Panc1 (cell line): ENCODE measurements around the gene GLG1.

Experiments
- POLR2AphosphoS5 ChIP-seq: IDR thresholded peaks from 2 replicates; pipeline ENCODE4 v1.6.1; 2012; ENCODE audit warnings: mild to moderate bottlenecking, low read depth, low read length, moderate library complexity
- TF ChIP-seq, protein P1 (sequence below): fragments of 450-650 bp; IDR thresholded peaks from 2 replicates; pipeline ENCODE4 v1.5.1; 2017; ENCODE audit warnings: mild to moderate bottlenecking
- TF ChIP-seq, protein P2 (sequence below), 2 experiments: IDR thresholded peaks; 2 replicates each; pipeline ENCODE4 v1.6.1; 2011 to 2012; ENCODE audit warnings: low read depth in 2 of 2, control low read depth in 1 of 2, low read length in 1 of 2, mild to moderate bottlenecking in 1 of 2, moderate library complexity in 1 of 2; ENCODE audit not compliant: insufficient read depth in 1 of 2

DNA sequence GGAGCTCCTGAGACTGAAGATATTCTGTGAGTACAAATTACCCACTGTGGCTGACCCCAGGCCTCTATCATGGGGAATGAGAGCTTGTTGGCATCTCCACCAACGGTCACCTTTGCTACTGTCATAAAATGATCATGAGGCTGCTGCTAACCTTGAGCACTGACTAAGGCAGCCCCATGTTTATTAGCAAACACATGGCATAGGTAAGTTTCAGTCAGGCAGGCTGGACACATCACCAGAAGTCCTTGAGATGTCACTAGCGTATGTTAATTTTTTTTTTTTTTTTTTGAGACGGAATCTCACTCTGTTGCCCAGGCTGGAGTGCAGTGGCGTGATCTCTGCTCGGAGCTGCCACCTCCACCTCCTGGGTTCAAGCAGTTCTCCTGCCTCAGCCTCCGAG, 1.5 kb upstream of the GLG1 start:
- TF ChIP-seq, protein P1, sequence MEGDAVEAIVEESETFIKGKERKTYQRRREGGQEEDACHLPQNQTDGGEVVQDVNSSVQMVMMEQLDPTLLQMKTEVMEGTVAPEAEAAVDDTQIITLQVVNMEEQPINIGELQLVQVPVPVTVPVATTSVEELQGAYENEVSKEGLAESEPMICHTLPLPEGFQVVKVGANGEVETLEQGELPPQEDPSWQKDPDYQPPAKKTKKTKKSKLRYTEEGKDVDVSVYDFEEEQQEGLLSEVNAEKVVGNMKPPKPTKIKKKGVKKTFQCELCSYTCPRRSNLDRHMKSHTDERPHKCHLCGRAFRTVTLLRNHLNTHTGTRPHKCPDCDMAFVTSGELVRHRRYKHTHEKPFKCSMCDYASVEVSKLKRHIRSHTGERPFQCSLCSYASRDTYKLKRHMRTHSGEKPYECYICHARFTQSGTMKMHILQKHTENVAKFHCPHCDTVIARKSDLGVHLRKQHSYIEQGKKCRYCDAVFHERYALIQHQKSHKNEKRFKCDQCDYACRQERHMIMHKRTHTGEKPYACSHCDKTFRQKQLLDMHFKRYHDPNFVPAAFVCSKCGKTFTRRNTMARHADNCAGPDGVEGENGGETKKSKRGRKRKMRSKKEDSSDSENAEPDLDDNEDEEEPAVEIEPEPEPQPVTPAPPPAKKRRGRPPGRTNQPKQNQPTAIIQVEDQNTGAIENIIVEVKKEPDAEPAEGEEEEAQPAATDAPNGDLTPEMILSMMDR = no peak
- TF ChIP-seq, protein P2, sequence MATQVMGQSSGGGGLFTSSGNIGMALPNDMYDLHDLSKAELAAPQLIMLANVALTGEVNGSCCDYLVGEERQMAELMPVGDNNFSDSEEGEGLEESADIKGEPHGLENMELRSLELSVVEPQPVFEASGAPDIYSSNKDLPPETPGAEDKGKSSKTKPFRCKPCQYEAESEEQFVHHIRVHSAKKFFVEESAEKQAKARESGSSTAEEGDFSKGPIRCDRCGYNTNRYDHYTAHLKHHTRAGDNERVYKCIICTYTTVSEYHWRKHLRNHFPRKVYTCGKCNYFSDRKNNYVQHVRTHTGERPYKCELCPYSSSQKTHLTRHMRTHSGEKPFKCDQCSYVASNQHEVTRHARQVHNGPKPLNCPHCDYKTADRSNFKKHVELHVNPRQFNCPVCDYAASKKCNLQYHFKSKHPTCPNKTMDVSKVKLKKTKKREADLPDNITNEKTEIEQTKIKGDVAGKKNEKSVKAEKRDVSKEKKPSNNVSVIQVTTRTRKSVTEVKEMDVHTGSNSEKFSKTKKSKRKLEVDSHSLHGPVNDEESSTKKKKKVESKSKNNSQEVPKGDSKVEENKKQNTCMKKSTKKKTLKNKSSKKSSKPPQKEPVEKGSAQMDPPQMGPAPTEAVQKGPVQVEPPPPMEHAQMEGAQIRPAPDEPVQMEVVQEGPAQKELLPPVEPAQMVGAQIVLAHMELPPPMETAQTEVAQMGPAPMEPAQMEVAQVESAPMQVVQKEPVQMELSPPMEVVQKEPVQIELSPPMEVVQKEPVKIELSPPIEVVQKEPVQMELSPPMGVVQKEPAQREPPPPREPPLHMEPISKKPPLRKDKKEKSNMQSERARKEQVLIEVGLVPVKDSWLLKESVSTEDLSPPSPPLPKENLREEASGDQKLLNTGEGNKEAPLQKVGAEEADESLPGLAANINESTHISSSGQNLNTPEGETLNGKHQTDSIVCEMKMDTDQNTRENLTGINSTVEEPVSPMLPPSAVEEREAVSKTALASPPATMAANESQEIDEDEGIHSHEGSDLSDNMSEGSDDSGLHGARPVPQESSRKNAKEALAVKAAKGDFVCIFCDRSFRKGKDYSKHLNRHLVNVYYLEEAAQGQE (IDR thresholded peaks at IDR 0.05; ENCODE audit: insufficient read depth in 1 of 2, low read depth in 2 of 2, low read length in 1 of 2) = no peak
- TF ChIP-seq POLR2AphosphoS5 = no peak
